IPS-NIHi11 (cell line): ENCODE data around the gene BCL2L15.

ENCODE experiments used
- DNase-seq: peaks from one replicate; pipeline ENCODE4 v3.0.0; 2012; ENCODE audit warnings: mixed read lengths, low spot score

Gene BCL2L15

DNA sequence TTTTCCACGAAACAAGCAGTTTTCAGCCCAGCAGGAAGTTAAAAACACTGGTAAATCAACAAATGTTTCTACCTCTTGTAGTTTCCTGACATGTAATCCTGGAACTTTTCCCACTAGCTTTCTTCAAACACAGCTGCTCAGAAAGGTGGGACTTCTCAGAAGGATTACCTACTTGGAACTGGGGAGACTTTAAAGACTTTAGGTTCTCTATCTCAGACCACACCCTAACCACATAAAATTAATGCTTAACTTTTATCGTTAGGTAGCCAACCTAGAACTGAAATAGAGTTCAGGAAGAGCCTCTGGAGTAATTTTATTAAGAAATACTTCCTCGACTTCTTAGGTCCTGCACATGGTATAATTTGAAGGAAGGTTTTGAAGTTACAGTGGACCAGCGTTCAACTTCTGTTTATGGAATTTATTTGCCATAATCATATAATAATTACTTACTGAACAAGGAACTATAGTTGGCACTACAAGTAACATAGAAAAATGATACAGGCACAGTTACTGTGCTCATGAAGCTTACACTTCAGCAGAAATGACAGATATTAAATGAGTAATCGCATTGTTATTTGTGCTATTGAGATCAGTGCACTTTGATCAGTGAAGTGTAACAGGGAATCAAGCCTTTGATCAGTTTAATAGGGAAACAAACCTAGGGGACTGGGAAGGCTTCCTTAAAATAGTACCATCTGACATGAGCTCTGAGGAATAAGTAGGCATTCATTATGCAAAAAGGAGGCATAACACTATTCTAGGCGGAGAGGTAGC lies at the start of gene BCL2L15:
TSS of gene BCL2L15 (minus strand) at position 180 of the 774 bp plus-strand sequence. CDS start 206 bp downstream, outside the sequence.
- no peak for DNase-seq

- DNase-seq = no peak
Observed at GRCh38 chr1:113937146-113937545, 49.8 kb upstream of the BCL2L15 start.

DNA sequence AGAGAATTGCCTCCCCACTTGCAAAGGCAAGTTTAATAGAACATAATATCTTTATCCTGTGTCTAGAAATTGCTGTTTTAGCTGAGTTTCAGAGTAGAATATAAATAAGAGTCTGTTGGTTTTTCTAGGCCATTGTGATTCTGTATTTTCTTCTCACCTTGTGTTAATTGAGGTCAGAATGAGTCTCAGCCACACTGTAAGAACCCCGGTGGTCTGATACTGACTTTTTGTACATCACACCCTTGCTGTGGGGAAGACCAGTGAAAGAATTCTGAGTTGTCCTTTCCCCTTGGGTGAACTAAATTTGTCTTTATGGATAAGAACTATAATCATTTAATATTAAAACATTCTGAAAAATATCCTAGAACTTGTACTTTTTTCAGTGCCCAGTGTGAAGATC lies 48.6 kb upstream of the BCL2L15 start:
- DNase-seq = no peak

DNA sequence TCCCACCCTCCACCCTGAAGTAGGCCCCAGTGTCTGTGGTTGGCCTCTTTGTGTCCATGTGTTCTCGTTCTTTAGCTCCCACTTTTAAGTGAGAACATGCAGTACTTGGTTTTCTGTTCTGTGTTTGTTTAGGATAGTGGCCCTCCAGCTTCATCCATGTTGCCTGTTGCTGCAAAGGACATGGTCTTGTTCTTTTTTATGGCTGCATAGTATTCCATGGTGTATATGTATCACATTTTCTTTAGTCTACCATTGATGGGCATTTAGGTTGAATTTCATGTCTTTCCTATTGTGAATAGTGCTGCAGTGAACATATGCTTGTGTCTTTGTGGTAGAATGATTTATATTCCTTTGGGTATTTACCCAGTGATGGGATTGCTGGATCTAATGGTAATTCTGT lies 47.8 kb upstream of the BCL2L15 start:
- DNase-seq = no peak

DNA sequence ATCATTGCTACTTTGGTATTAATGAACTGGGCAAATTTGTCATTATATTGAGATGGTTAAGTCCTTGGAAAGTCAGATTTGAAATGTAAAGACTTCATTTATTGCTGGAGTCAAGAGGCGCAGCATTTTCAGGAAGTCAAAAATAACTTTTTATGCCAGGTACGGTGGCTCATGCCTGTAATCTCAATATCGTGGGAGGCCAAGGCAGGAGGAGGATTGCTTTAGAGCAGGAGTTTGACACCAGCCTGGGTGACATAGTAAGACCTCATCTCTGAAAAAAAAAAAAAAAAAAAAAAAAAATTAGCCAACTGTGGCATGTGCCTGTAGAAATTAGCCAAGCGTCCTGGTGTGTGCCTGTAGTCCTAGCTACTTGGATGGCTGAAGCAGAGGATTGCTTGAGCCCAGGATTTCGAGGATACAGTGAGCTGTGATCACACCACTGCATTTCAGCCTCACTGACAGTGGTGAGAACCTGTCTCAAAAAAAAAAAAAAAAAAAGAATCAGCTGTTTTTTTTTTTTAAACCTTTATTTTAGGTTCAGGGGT lies 47.2 kb upstream of the BCL2L15 start:
- no peak for DNase-seq

DNA sequence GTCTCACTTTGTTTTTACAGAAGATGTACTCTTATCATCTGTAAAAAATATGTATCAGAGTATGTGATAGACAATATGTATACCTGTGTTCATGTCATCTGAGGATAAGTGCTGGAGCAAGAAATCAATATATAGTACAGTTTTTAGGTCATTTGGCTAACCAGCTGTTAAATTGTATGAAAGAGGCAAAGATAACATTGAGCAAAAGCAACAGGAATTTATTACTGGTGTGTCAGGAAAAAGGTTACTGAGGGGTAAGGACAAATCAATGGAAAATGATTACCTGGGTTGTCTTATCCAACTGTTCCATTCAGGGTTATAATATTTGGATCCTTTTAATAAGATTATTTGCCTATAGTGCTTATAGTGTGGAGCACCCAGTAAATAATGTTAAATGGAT lies 46.6 kb upstream of the BCL2L15 start:
- no peak for DNase-seq

DNA sequence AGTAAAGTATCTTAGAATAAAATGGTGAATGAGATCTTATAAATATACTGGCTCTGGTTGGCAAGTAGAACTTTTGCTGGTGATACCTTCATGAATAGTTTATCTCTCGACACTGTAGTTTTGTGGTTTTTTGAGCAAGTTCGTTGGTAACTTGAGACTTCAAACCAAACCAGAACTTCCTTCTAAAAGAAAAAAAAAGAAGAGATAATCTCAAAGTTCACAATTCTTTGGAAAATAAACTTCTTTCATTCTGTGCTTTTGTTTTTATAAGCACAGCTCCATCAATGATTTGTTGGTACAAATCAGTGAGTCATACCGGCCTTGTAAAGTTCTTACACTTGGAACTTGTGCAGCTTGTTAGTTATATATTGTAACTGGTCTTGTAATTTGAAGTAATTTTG lies 44.1 kb upstream of the BCL2L15 start:
- DNase-seq = no peak

- peak; percentile 29 for DNase-seq
Observed at GRCh38 chr1:113930499-113931161, 43.2 kb upstream of the BCL2L15 start.

DNA sequence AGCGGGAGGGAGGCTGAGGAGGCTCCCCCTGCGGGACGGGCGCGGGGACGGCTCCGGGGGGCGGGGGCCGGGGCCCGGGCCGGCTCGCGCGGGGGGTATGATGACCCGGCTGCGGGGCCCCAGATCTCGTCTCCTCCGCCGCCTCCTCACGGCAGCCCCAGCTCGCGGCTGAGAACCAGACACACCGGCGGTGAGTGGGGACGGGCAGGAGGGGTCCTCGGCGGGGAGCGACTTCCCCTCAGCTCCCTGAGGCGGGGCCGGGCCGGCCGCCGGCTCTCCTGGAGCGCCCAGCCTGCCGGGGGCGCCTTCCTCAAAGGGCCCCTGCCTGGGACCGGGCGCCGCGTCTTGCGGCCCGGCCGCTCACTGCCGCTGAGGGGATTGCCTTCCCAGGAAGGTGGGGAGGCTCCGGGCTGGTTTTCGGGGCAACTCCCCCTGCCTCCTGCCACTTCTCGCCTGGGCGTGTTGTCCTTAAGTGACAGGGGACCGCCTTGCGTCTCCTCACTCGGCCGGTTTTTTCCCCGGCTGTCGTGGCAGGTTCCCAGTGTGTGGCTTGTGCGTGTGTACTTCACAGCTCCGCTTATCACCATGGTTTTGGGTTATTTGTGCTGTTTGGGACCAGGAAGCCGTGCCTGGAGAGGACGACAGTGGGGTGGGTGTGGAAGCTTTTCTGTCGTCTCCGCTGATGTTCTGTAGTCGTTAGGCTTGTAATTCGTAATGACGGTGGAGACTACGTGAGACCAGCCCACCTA lies 42.5 kb upstream of the BCL2L15 start:
- DNase-seq = no peak

DNA sequence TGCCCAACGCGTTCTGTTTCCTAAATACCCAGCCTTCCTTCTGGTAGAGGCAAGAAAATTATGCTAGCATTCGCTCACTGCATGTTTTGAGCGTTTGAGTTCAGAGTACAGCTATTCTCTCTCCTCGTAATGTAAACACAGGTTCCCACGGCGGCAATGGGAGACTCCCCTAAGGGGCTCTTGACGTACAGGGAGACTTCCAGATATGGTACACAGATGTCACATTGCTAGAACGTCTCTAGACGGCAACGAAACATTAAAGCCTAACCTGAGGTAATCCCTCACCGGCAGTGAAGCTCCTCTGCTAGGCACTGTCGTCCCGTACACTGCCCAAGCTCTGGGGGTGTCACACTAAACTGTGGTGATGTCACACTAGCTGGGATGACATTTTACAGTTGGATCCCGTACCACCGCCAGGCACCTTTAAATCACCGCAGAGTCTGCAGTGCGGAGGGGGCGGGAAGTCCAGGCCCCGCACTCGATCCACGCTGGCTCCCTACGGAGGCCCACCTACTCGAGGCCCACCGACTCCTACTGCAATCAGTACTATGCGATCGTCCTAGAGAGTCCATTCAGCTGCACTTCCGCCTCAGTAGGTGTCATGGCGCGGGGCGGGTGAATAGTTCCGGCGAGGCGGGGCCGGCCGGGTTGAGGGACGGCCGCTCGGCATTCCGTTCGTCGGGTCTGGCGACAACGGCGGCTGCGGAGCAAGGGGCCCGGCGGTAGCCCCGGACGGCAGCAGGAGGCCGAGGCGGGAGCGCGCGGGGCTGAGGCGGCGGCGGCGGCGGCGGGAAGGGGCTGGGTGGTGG lies 41.8 kb upstream of the BCL2L15 start, which contains the start of gene HIPK1:
TSS of gene HIPK1 (plus strand) at position 384 of the 809 bp plus-strand sequence.
- peak; percentile 96 for DNase-seq

GRCh38 chr1:113928187-113928930 lies 41.0 kb upstream of the BCL2L15 start:
- DNase-seq = no peak

DNA sequence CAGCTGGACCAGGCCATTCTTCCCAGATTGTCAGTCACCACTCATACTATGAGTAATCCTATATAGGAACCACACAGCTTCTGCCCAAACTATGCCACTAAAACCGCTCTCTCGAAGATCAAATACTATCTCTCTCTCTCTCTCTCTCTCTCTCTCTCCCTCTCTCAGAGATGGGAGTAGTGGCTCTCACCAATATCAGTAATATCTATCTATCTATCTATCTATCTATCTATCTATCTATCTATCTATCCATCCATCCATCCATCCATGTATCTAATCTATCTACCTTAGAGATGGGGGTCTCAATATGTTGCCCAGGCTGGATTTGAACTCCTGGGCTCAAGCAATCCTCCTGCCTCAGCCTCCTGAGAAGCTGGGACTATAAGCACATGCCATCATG lies 37.1 kb upstream of the BCL2L15 start:
- DNase-seq = no peak

- no peak for DNase-seq
Observed at GRCh38 chr1:113922957-113923356, 35.6 kb upstream of the BCL2L15 start.

GRCh38 chr1:113918243-113918642 lies 30.9 kb upstream of the BCL2L15 start:
- DNase-seq = no peak

GRCh38 chr1:113917400-113918082 lies 30.2 kb upstream of the BCL2L15 start:
- no peak for DNase-seq

DNA sequence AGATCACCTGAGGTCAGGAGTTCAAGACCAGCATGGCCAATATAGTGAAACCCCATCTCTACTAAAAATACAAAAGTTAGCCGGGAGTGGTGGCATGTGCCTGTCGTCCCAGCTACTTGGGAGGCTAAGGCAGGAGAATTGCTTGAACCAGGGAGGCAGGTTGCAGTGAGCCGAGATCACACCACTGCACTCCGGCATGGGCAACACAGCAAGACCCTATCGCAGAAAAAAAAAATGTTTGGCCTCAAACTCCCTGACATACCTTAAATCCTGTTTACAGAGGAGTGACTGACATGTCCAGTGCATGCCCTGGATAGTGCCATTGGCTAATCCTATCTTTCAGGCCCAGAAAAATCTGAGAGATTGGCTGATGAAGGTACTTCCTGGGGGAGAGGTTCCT lies 29.6 kb upstream of the BCL2L15 start:
- no peak for DNase-seq

- DNase-seq = no peak
Observed at GRCh38 chr1:113913887-113914664, 26.7 kb upstream of the BCL2L15 start.

DNA sequence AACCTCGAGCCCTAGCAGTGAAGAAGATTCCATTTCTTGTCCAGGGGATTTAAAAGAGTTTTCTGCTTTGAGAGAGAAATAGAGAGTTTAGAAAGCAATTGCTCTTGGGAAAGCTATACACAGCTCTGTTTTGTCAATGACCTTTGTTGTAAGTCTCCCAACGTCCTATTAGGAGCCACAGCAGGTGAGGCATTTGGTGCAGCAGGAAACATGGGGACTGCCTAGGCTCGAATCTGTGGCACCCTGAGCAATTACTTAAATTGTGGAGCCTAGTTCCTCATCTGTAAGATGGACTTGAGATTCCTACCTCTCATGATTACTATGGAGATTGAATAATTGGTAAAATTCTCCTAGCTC lies 25.9 kb upstream of the BCL2L15 start:
- no peak for DNase-seq

DNA sequence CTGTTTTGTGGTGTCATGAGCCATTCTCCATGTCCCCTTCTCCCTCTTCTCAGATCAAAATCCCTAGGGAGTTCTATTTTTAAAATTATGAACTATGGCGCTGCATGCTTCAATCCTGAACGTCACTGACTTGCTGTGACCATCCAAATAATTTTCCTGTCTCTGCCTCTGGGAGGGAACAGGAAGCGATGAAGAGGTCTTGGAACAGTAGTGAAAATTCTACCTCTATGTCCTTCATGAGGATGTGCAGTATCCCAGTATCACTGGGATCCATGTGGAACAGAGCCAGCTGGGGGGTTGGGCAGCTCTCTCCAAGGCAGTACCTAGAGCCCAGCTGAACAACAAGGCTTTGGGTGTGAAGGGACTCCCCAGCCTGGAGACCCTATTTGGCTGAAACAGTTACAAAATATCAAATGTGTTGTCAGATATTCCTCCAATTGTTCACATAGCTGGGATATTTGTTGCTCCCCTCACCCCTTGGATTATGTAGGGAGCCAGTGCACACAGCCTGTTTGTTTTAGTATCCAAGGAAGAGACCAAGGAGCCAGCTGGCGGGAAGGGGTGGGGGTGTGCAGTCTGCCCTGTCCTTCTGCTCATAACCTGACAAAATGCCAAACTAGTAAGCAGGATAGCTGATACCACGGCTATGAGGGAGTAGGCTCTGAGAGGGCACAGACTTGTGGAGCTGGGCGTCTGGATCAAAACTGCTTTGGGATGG lies 25.4 kb upstream of the BCL2L15 start:
- no peak for DNase-seq
